Stimulated activated naive CD8-positive, alpha-beta T cell treated with anti-CD3 and anti-CD28 coated beads, Interleukin-15, Interleukin-2, amounts not matched to agents 100 ng/mL and 50 ng/mL, for 24 hours (primary cell): ENCODE data around the gene ADAMTS17.

Experiments used
- H3K27ac Mint-ChIP-seq: one replicate; pipeline ENCODE4 v1.8.0; 2021; ENCODE audit warnings: mild to moderate bottlenecking, mixed read lengths
- H3K27me3 Mint-ChIP-seq: one replicate; pipeline ENCODE4 v1.8.0; 2021; ENCODE audit warnings: mixed read lengths
- H3K36me3 Mint-ChIP-seq: one replicate; pipeline ENCODE4 v1.8.0; 2021; ENCODE audit warnings: low read depth, mixed read lengths
- H3K4me1 Mint-ChIP-seq: one replicate; pipeline ENCODE4 v1.8.0; 2021; ENCODE audit warnings: low read depth, mixed read lengths
- H3K4me3 Mint-ChIP-seq: one replicate; pipeline ENCODE4 v1.8.0; 2021; ENCODE audit warnings: mild to moderate bottlenecking, mixed read lengths
- H3K9me3 Mint-ChIP-seq: one replicate; pipeline ENCODE4 v1.8.0; 2021; ENCODE audit warnings: mixed read lengths

ADAMTS17 gene

DNA sequence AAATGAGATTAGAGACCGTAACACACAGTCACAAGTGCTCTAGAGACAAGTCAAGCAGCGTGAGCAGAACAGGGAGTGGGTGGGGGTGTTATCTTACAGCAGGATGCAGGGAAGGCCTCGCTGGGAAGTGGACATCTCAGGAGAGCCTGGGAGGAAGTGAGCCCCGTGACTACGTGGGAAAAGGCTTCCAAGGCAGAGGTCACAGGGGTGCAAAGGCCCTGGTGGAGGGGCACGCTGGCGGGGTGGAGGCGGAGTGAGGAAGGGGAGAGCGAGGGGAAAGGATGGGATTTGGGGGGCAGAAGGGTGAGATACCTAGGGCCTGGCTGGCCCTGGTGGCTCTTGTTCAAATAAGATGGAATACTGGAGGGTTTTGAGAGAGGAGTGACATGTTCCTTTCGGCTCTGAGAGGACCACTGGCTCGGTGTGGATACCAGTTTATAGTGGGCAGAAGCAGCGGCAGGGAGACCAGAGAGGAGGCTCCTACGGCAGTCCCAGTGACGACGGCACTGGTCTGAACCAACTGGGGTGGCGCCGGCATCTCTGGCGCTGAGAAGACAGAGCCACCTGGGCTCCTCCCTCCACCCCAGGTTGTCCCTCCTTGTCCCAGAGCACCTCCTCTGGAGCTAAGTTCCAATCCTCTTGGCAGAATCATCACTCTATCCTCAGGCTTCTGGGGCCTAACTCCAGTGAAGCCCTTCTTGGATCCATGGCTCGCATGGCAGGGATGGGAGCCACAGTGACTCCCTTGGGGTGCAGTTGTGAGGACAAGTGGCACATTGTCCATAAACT is 342.3 kb downstream of the ADAMTS17 start:
- no peaks in the 10 kb centered on the region for H3K9me3 Mint-ChIP-seq
- H3K4me1 Mint-ChIP-seq: peaks cover 14% of the 10 kb centered on the region
- H3K27me3 Mint-ChIP-seq: no peaks in the 10 kb centered on the region
- H3K4me3 Mint-ChIP-seq: no peak overlapping the region
- H3K27ac Mint-ChIP-seq: no peak overlapping the region
- H3K36me3 Mint-ChIP-seq: no peaks in the 10 kb centered on the region

DNA sequence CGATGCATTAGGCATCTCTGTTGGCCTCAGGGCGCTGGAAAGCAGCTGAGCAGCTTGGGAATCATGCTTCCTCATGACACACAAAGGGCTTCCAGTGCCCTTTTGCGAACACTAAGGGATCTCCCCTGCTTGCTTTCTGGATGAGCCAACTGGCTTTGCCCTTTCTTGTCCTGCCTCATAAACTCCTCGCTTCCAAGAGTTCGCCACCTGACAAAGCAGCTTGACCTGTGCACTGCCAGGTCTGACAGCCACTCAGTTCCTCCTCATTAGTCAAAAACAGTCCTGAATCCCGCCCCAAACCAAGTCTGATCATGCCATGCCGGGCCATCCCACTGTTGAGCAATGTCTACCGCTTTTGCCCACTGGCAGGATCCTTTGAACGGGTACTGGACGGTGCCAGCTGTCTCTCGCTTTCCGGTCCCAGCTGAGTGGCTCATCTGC is 343.1 kb downstream of the ADAMTS17 start:
- no peak overlapping the region for H3K4me3 Mint-ChIP-seq
- no peaks in the 10 kb centered on the region for H3K36me3 Mint-ChIP-seq
- peaks cover 14% of the 10 kb centered on the region for H3K4me1 Mint-ChIP-seq
- no peaks in the 10 kb centered on the region for H3K27me3 Mint-ChIP-seq
- H3K9me3 Mint-ChIP-seq: no peaks in the 10 kb centered on the region
- no peak overlapping the region for H3K27ac Mint-ChIP-seq

DNA sequence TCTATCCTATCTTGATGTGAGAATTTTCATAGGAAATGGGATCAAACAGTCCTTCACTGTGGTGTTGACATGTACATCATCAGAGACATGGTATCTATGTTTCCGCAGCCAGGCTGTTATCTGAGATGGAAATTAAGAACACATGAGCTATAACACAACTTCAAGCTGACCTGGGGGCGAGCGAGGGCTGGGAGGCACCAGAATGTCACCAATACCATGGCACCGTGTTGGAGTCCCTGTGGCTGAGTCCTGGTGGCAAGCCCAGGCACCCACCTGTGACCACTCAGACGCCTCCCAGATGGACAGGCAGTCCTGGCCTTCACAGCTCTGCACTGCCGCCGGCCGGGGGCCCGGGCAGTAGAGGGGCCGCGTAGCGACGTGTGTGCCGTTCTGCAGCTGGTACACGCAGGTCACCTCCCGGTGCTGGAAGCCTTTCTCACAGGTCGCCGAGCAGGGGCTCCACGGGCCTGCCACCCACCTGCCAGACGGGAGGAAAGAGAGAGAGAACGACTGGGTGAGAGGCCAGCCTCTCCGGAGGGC is 344.6 kb downstream of the ADAMTS17 start:
- Mint-ChIP-seq H3K4me1 (peaks cover 14% of the 10 kb centered on the region), H3K27ac (no peak overlapping the region), H3K36me3 (no peaks in the 10 kb centered on the region), H3K9me3 (no peaks in the 10 kb centered on the region), H3K4me3 (no peak overlapping the region), H3K27me3 (no peaks in the 10 kb centered on the region)

DNA sequence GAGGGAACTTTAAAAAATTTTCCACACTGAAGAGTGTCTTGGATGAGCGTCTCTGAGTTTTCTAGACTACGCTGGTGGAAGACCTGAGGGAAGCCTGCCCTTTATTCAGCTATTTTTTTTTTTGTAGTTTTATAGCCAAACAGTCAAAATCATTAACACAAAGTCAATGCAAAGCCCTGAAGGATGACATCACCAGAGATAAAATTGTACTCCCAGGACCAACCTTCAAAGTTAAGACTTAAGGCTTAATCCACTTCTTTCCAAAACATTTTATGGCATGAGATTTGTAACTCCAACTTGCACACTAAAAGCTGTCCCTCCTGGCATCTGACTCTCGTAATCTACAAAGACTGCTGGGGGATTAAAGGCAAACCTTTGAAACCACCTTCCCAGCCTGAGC is 345.1 kb downstream of the ADAMTS17 start:
- no peak overlapping the region for H3K4me3 Mint-ChIP-seq
- no peaks in the 10 kb centered on the region for H3K9me3 Mint-ChIP-seq
- peaks cover 11% of the 10 kb centered on the region for H3K4me1 Mint-ChIP-seq
- H3K27me3 Mint-ChIP-seq: no peaks in the 10 kb centered on the region
- H3K36me3 Mint-ChIP-seq: peaks cover 2% of the 10 kb centered on the region
- H3K27ac Mint-ChIP-seq: no peak overlapping the region

DNA sequence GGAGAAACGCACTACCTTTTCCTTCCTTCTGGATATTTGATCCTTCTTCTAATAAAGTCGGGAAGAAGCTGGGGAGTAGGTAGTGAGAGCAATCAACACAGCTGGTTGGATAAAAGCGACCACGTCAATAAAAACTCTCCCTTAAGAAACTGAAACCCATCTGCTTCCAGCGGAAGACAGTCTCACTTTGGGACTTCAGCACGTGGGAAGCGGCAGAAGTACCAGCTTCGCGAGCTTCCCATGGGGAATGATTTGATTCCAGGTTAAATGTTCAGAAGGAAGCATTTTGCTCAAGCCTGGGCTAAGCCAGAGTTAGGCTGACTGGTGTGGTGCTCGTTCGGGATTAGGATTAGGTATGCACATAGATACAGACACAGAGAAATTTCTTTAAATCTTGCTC is 346.2 kb downstream of the ADAMTS17 start:
- Mint-ChIP-seq H3K27me3 (no peaks in the 10 kb centered on the region), H3K4me1 (peaks cover under 1% of the 10 kb centered on the region), H3K9me3 (no peaks in the 10 kb centered on the region), H3K36me3 (peaks cover 4% of the 10 kb centered on the region), H3K27ac (no peak overlapping the region), H3K4me3 (no peak overlapping the region)

DNA sequence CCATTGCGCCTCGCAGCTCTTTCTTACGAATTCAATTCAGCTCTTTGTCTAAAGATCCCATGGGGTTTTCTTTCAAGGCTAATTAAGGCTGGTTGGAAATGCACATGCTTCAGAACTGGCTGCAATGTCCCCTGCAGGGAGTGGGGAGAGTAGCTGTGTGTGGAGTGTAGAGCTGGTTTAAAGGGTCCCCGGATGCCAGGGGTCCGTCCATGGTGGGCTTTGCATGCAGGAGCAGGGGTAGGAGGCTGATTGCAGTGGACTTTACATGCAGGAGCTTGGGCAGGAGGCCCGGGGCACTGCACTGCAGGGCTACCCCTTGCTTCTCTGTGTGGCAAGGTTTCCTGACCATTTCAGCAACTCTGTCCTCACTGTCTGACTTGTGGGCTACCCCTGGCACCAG is 346.9 kb downstream of the ADAMTS17 start:
- H3K27ac Mint-ChIP-seq: no peak overlapping the region
- H3K27me3 Mint-ChIP-seq: no peaks in the 10 kb centered on the region
- no peak overlapping the region for H3K4me3 Mint-ChIP-seq
- peaks cover 4% of the 10 kb centered on the region for H3K36me3 Mint-ChIP-seq
- no peaks in the 10 kb centered on the region for H3K9me3 Mint-ChIP-seq
- H3K4me1 Mint-ChIP-seq: no peaks in the 10 kb centered on the region

DNA sequence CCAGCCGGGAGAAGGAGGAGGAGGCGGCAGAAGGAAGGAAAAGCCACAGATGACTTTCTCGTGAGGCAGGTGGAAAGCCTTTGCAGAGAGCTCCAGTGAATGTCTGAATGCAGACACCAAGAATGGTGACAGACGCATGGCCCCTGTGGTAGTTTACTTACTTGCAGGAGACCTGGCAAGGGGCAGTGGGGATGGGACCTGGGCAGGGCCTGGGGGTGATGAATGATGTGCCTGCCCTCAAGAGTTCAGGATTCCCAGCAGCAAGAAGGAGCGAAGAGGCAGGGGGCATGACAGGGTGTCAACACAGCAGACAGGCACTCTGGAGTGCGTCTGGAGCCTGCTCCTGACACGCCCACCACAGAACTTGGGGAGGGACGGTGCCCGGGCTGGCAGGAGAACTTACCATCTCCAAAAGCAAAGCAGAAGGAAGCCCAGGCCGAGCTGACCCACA is 348.1 kb downstream of the ADAMTS17 start:
- no peaks in the 10 kb centered on the region for H3K4me1 Mint-ChIP-seq
- H3K27me3 Mint-ChIP-seq: no peaks in the 10 kb centered on the region
- H3K9me3 Mint-ChIP-seq: no peaks in the 10 kb centered on the region
- peaks cover 4% of the 10 kb centered on the region for H3K36me3 Mint-ChIP-seq
- H3K27ac Mint-ChIP-seq: no peak overlapping the region
- no peak overlapping the region for H3K4me3 Mint-ChIP-seq

DNA sequence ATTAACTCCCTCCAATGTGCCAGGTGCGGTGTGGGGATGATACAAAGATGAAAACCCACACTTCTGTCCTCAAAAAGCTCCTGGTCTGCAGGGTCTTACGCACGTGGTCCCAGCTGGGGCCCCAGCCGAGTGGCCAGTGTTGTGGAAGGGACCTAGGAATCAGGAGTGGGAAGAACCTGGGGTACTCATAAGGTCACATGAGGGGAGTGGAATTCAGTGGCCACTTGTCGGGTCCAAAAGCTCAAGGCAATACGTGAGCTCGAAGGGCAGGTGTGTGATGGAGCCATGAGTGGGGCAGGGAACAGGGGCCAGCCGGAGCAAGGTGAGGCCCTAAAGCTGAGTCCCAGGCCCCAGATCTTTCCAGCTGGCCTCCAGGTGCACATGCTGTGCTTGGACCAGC is 348.5 kb downstream of the ADAMTS17 start:
- no peak overlapping the region for H3K27ac Mint-ChIP-seq
- H3K4me3 Mint-ChIP-seq: no peak overlapping the region

DNA sequence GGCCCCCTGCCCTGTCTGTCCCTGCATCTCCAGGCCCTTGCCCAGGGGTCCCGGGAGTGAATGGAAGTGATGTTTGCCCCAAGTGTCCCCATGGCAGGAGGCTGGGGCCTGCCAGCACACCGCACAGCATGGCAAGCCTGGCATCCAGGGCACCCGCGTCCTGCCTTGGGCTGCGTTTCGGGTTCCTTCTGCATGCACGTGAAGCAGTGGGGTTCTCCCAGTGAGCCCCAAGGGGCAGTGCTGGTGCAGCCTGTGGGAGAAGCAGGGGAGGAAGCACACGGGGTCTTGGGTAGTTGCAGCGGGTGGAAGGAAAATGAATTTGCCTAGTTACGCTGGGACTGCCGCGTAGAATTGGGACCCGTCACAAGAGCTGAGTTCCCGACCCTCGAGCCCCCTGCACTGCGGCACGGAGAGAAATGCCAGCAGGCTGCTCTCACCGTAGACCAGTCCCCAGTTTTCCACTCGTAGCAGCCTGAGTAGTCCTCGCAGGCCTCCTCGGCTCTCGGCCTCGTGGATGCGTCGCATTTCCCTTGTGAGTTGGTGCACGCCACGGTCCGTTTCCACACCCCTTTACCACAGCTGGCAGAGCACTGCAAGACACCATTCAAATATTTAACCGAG is 349.1 kb downstream of the ADAMTS17 start:
- Mint-ChIP-seq H3K27ac (no peak overlapping the region), H3K9me3 (no peaks in the 10 kb centered on the region), H3K4me1 (no peaks in the 10 kb centered on the region), H3K36me3 (peaks cover 4% of the 10 kb centered on the region), H3K27me3 (no peaks in the 10 kb centered on the region), H3K4me3 (no peak overlapping the region)

More for the DNA sequence above, 348.5 kb downstream of the ADAMTS17 start:
- Mint-ChIP-seq H3K4me1 (no peaks in the 10 kb centered on the region), H3K36me3 (peaks cover 4% of the 10 kb centered on the region), H3K9me3 (no peaks in the 10 kb centered on the region), H3K27me3 (no peaks in the 10 kb centered on the region)

DNA sequence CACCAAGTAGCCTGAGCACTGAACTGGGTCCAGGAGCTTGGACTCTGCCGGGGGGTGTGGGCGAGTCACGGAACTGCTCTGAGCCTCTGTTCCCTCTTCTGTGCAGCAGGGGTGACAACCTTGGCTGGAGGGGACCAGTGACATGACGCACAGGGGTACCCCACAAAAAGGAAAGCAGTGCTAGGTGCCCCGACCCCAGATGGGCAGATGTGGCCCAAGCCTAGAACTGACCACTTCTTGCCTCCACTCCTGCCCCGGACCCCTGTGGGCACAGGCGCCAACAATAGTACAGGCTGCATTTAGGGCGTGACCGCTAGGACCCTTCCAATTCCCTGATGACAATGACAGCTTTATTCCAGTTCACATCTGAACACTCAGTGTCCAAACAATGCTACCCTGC is 352.7 kb downstream of the ADAMTS17 start:
- no peak overlapping the region for H3K4me3 Mint-ChIP-seq
- peaks cover 4% of the 10 kb centered on the region for H3K36me3 Mint-ChIP-seq
- no peaks in the 10 kb centered on the region for H3K9me3 Mint-ChIP-seq
- no peaks in the 10 kb centered on the region for H3K4me1 Mint-ChIP-seq
- H3K27me3 Mint-ChIP-seq: no peaks in the 10 kb centered on the region
- no peak overlapping the region for H3K27ac Mint-ChIP-seq

DNA sequence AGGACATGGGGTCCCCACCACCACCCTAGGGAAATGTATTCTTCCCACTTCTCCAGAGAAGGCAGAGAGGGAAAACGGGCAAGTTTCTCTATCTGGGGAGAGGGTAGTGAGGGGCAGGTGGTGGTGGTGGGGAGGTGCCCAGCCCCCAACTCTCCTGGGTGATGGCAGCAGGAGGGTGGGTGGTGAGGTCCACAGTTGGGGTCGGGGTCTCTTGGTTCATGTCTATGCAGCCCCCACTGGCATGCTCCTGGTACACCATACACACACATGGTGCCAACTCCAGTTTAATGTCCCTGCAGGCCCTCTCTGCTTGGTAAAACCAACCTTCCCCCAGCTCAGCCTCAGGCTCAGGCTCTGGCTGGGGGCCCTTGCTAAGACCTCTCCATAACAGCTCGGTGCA is 354.1 kb downstream of the ADAMTS17 start:
- Mint-ChIP-seq H3K4me1 (peaks cover 5% of the 10 kb centered on the region), H3K27ac (no peak overlapping the region), H3K27me3 (no peaks in the 10 kb centered on the region), H3K36me3 (peaks cover 4% of the 10 kb centered on the region), H3K9me3 (no peaks in the 10 kb centered on the region), H3K4me3 (no peak overlapping the region)

DNA sequence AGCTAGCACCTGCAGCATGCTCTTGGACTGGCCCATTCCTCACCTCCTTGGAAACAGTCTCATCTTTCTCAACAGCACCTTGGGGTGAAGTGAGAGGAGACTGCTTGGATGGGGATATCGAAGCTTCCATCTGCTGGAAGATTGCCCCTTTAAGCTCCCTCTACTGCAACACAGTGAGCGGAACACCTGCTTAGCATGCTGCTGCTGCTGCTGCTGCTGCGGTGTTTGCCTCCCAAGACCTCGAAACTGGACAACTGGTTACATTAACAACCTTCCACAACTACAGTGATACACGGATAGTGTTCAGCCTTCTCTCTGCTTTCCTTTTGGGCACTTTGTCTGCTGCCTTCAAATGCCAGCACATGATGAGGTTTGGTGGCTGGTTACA is 354.7 kb downstream of the ADAMTS17 start:
- Mint-ChIP-seq H3K27ac (no peak overlapping the region), H3K4me1 (peaks cover 5% of the 10 kb centered on the region), H3K27me3 (no peaks in the 10 kb centered on the region), H3K36me3 (peaks cover 4% of the 10 kb centered on the region), H3K4me3 (no peak overlapping the region), H3K9me3 (no peaks in the 10 kb centered on the region)

DNA sequence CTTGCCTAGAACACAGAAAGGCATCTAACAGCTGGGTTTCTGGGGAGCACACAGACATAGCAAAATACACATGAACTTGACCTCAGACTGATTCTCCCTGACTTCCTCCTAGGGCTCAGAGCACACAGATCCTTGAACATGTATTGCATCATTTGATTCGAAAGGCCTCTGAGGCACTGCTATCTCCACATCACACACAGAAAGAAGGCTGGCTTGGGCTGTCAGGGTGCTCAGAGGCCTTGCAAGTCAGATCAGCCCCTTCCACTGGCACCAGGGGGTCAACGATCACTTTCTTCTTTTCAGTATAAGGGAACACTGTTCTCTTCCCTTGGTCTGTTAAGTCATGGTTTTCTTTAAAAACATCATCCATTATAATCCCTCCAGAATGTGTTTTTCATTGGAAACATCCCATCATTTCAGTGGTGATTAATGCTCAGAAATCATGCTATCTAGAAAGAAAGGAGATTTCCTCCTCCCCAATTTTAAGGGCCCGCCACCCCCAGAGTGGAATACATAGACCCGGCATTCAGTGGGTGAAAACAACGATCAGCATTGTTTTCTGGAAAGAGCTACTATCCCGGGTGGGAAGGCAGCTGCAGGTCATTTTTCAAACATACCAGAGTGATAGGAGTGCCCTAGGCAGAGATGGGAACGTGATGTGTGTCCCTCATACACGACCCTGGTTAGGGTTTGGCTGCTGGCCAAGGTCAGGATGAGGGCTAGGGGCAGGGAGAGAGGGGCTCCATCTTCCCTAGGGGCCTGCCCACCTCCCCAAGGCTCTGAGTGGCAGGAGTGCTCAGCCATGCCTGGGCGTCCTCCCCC is 355.3 kb downstream of the ADAMTS17 start:
- Mint-ChIP-seq H3K4me3 (no peak overlapping the region), H3K27ac (no peak overlapping the region), H3K27me3 (no peaks in the 10 kb centered on the region), H3K36me3 (no peaks in the 10 kb centered on the region), H3K9me3 (no peaks in the 10 kb centered on the region), H3K4me1 (peaks cover 5% of the 10 kb centered on the region)

DNA sequence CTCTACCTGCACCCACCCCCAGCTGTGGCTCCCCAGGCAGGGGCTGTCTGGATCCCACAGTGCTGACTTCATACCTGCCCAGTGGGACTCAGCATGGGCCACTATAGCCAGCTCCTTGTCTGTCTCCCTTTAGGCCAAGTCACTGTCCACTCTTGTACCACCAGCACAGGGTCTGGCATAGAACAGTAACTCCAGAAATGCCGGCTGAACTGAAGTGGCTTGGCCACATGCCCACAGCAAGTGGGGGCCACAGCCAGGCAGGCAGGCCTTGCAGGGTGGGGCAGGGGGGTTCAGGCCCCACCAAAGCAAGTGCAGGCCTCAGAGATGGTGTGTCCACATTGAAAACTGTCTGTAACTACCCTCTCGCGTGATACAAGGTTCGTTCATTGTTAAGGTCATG is 355.9 kb downstream of the ADAMTS17 start:
- Mint-ChIP-seq H3K9me3 (no peaks in the 10 kb centered on the region), H3K36me3 (no peaks in the 10 kb centered on the region), H3K27ac (no peak overlapping the region), H3K4me1 (peaks cover 5% of the 10 kb centered on the region), H3K4me3 (no peak overlapping the region), H3K27me3 (no peaks in the 10 kb centered on the region)
